Stimulated activated naive CD8-positive, alpha-beta T cell treated with anti-CD3 and anti-CD28 coated beads, Interleukin-15, amount 100 ng/mL, for 72 hours (primary cell): ENCODE results near the gene JADE3.

Experiments used
- ATAC-seq: fragments of 150-1000 bp; cut with Tn5 transposase; 2 replicates; pipeline ENCODE4 v1.10.0; 2021; ENCODE audit warnings: mild to moderate bottlenecking, moderate library complexity
- DNase-seq, 2 donors: peaks; one replicate each; pipeline ENCODE4 v3.0.0; 2021 to 2022
- H3K27ac Mint-ChIP-seq, 2 donors: one replicate each; pipeline ENCODE4 v1.8.0; 2022; ENCODE audit warnings: mild to moderate bottlenecking in 2 of 2, mixed read lengths in 2 of 2, moderate library complexity in 2 of 2
- H3K27me3 Mint-ChIP-seq: one replicate; pipeline ENCODE4 v1.8.0; 2022; ENCODE audit warnings: mixed read lengths
- H3K4me1 Mint-ChIP-seq: one replicate; pipeline ENCODE4 v1.8.0; 2022; ENCODE audit warnings: mild to moderate bottlenecking, mixed read lengths
- H3K4me3 Mint-ChIP-seq, 2 donors: one replicate each; pipeline ENCODE4 v1.8.0; 2022; ENCODE audit warnings: mild to moderate bottlenecking in 2 of 2, mixed read lengths in 2 of 2, moderate library complexity in 1 of 2
- H3K9me3 Mint-ChIP-seq, 2 donors: one replicate each; pipeline ENCODE4 v1.8.0; 2022; ENCODE audit warnings: mixed read lengths in 2 of 2

The JADE3 gene

GRCh38 chrX:47101206-47101605 is 189.0 kb downstream of the JADE3 start:
- H3K27ac Mint-ChIP-seq: no peak overlapping the region
- no peak overlapping the region for H3K4me3 Mint-ChIP-seq
- ATAC-seq: no peak
- no peaks in the 10 kb centered on the region for H3K27me3 Mint-ChIP-seq
- H3K4me1 Mint-ChIP-seq: no peaks in the 10 kb centered on the region
- DNase-seq: no peak
- H3K9me3 Mint-ChIP-seq: no peaks in the 10 kb centered on the region
